Neural progenitor cell (in vitro differentiated cells): Measurements from ENCODE around the gene SPATA4. TPM values are rescaled to one million over a fixed set of nuclear protein-coding genes. Genes with fewer than 3 reads are reported as not detected.
A peak's percentile ranks its signal among the peaks of the same experiment; 100 is the strongest.

ENCODE experiments used
- DNase-seq: peaks from one replicate; pipeline ENCODE4 v3.0.0-alpha.2; 2016; ENCODE audit warnings: low spot score
- H2AFZ ChIP-seq: fragments of 200-600 bp; sonication (generic); replicated peaks from 2 replicates; pipeline ENCODE4 v1.6.1; 2016; ENCODE audit warnings: antibody characterized with exemption
- H3F3A ChIP-seq: fragments of 200-600 bp; sonication (generic); 2 replicates; pipeline ENCODE4 v1.6.1; 2016; ENCODE audit warnings: antibody characterized with exemption, low read depth
- H3K27ac ChIP-seq: fragments of 200-600 bp; sonication (generic); 2 replicates; pipeline ENCODE4 v1.5.1; 2016; ENCODE audit warnings: mild to moderate bottlenecking
- H3K27me3 ChIP-seq: fragments of 200-600 bp; sonication (generic); 2 replicates; pipeline ENCODE4 v1.6.1; 2016; ENCODE audit warnings: mild to moderate bottlenecking, moderate library complexity
- H3K36me3 ChIP-seq: fragments of 200-600 bp; sonication (generic); 2 replicates; pipeline ENCODE4 v1.5.1; 2016
- H3K4me1 ChIP-seq: fragments of 200-600 bp; sonication (generic); 2 replicates; pipeline ENCODE4 v1.6.1; 2016; ENCODE audit warnings: mixed run types
- H3K4me2 ChIP-seq: fragments of 200-600 bp; sonication (generic); 2 replicates; pipeline ENCODE4 v1.6.1; 2016
- H3K4me3 ChIP-seq: fragments of 200-600 bp; sonication (generic); 2 replicates; pipeline ENCODE4 v1.5.1; 2016
- H3K79me2 ChIP-seq: fragments of 200-600 bp; sonication (generic); 2 replicates; pipeline ENCODE4 v1.6.1; 2016; ENCODE audit warnings: low read depth
- H3K9ac ChIP-seq: fragments of 200-600 bp; sonication (generic); 2 replicates; pipeline ENCODE4 v1.6.1; 2016
- H3K9me3 ChIP-seq: fragments of 200-600 bp; sonication (generic); 2 replicates; pipeline ENCODE4 v1.5.1; 2016; ENCODE audit warnings: low read depth
- H4K20me1 ChIP-seq: fragments of 200-600 bp; sonication (generic); 2 replicates; pipeline ENCODE4 v1.6.1; 2016; ENCODE audit warnings: low read depth
- H3K27ac Mint-ChIP-seq: 3 replicates; pipeline ENCODE4 v1.8.0; 2021; ENCODE audit warnings: mixed read lengths
- H3K27me3 Mint-ChIP-seq: 2 replicates; pipeline ENCODE4 v1.8.0; 2022; ENCODE audit warnings: low read depth, mild to moderate bottlenecking, inconsistent platforms, moderate library complexity, mixed read lengths; ENCODE audit not compliant: insufficient read depth
- H3K36me3 Mint-ChIP-seq: 3 replicates; pipeline ENCODE4 v1.8.0; 2021; ENCODE audit warnings: mixed read lengths
- H3K4me1 Mint-ChIP-seq: 3 replicates; pipeline ENCODE4 v1.8.0; 2021; ENCODE audit warnings: mixed read lengths
- H3K4me3 Mint-ChIP-seq: 3 replicates; pipeline ENCODE4 v1.8.0; 2021; ENCODE audit warnings: mild to moderate bottlenecking, moderate library complexity, mixed read lengths
- H3K9me3 Mint-ChIP-seq: 3 replicates; pipeline ENCODE4 v1.8.0; 2020; ENCODE audit warnings: mixed read lengths
- CTCF ChIP-seq: fragments of 200-600 bp; sonication (generic); IDR thresholded peaks from 2 replicates; pipeline ENCODE4 v1.5.1; 2017; ENCODE audit warnings: antibody characterized with exemption, mild to moderate bottlenecking
- EZH2 ChIP-seq: fragments of 200-600 bp; sonication (generic); IDR thresholded peaks from 2 replicates; pipeline ENCODE4 v1.6.1; 2017; ENCODE audit warnings: antibody characterized with exemption, mild to moderate bottlenecking, moderate library complexity
- EZH2phosphoT487 ChIP-seq: fragments of 200-600 bp; sonication (generic); IDR thresholded peaks from 2 replicates; pipeline ENCODE4 v1.6.1; 2017; ENCODE audit warnings: antibody characterized with exemption
- total RNA-seq: library from RNA; depleted of rRNA; stranded (reverse); fragments of >200 nt; gene quantifications from 2 replicates; pipeline ENCODE4 v1.2.3, GENCODE V29; 2015; ENCODE audit warnings: low replicate concordance

SPATA4 gene
- total RNA-seq, 1 donor from 2014 or later: not detected

GRCh38 chr4:176230836-176231235 is 35.5 kb upstream of the SPATA4 start:
- Histone ChIP-seq H3K9me3 (no peaks in the 10 kb centered on the region), H3K9ac (no peak overlapping the region), H3K4me3 (no peak overlapping the region), H2AFZ (peak overlapping the region; percentile 47), H4K20me1 (no peaks in the 10 kb centered on the region), H3K36me3 (no peaks in the 10 kb centered on the region), H3K27ac (no peak overlapping the region), H3K27me3 (no peaks in the 10 kb centered on the region), H3K4me2 (no peak overlapping the region), H3K4me1 (no peaks in the 10 kb centered on the region), H3F3A (no peaks in the 10 kb centered on the region), H3K79me2 (no peaks in the 10 kb centered on the region)
- no peak overlapping the region for H3K4me3 Mint-ChIP-seq
- peaks cover 8% of the 10 kb centered on the region for H3K4me1 Mint-ChIP-seq
- TF ChIP-seq CTCF (no peak), EZH2 (no peak), EZH2phosphoT487 (no peak)
- DNase-seq: no peak
- no peaks in the 10 kb centered on the region for H3K36me3 Mint-ChIP-seq
- H3K27me3 Mint-ChIP-seq: peaks cover 5% of the 10 kb centered on the region
- no peak overlapping the region for H3K27ac Mint-ChIP-seq
- H3K9me3 Mint-ChIP-seq: peaks cover 2% of the 10 kb centered on the region

DNA sequence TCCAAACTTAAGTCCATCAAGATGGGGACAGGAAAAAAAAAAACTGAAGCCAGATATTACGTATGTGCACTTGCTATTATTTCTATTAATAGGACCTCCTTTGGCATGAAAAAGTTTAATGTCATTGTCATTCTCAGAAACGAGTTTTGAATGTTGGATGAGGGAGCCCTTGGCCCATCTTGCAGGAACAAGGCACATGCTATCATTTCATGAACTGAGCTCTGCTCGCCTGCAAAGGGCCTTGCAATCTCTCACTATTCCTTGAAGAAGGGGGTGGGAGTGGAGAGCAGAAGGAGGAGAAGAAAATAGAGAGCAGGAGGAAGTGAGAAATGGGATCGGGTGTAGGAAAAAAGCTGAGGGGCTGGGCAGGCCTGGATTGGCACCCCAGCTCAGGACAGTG is 34.3 kb upstream of the SPATA4 start:
- peaks cover 5% of the 10 kb centered on the region for H3K27me3 Mint-ChIP-seq
- Histone ChIP-seq H4K20me1 (no peaks in the 10 kb centered on the region), H3K9me3 (no peaks in the 10 kb centered on the region), H3K4me3 (no peak overlapping the region), H3K4me2 (no peak overlapping the region), H3K27ac (no peak overlapping the region), H3K27me3 (no peaks in the 10 kb centered on the region), H3K36me3 (no peaks in the 10 kb centered on the region), H3F3A (no peaks in the 10 kb centered on the region), H2AFZ (peak overlapping the region; percentile 85), H3K79me2 (no peaks in the 10 kb centered on the region), H3K9ac (no peak overlapping the region), H3K4me1 (no peaks in the 10 kb centered on the region)
- TF ChIP-seq EZH2phosphoT487 (no peak), EZH2 (no peak), CTCF (no peak)
- no peak for DNase-seq
- peaks cover 2% of the 10 kb centered on the region for H3K9me3 Mint-ChIP-seq
- H3K36me3 Mint-ChIP-seq: no peaks in the 10 kb centered on the region
- H3K4me1 Mint-ChIP-seq: peaks cover 8% of the 10 kb centered on the region
- no peak overlapping the region for H3K27ac Mint-ChIP-seq
- H3K4me3 Mint-ChIP-seq: no peak overlapping the region

- Histone ChIP-seq H3K4me2 (no peak overlapping the region), H4K20me1 (no peaks in the 10 kb centered on the region), H3K36me3 (no peaks in the 10 kb centered on the region), H3K4me3 (no peak overlapping the region), H3F3A (no peaks in the 10 kb centered on the region), H3K79me2 (no peaks in the 10 kb centered on the region), H3K9me3 (no peaks in the 10 kb centered on the region), H3K9ac (no peak overlapping the region), H3K4me1 (no peaks in the 10 kb centered on the region), H3K27me3 (no peaks in the 10 kb centered on the region), H2AFZ (no peak overlapping the region), H3K27ac (no peak overlapping the region)
- DNase-seq: no peak
- Mint-ChIP-seq H3K9me3 (no peaks in the 10 kb centered on the region), H3K4me1 (peaks cover 8% of the 10 kb centered on the region), H3K27ac (no peak overlapping the region), H3K4me3 (no peak overlapping the region), H3K27me3 (peaks cover 8% of the 10 kb centered on the region), H3K36me3 (no peaks in the 10 kb centered on the region)
- TF ChIP-seq EZH2: no peak
- no peak for TF ChIP-seq EZH2phosphoT487
- no peak for TF ChIP-seq CTCF
Measured at GRCh38 chr4:176226736-176227135, 31.4 kb upstream of the SPATA4 start.
